ENCODE data around the gene PLEKHG3. TPM values are rescaled to one million over a fixed set of nuclear protein-coding genes. Genes with fewer than 3 reads are reported as not detected.

The PLEKHG3 gene
- total RNA-seq, 1 donor from 2014 or later = 81.0 TPM

GRCh38 chr14:64788706-64789105 lies 84.5 kb downstream of the PLEKHG3 start:
- TF ChIP-seq CTCF (IDR thresholded peaks at IDR 0.05; ENCODE audit: unreplicated experiment) = no peak
- Mint-ChIP-seq H3K27me3 (peaks cover 10% of the 10 kb centered on the region), H3K27ac (no peak overlapping the region), H3K4me3 (ENCODE audit: low read depth) (no peak overlapping the region), H3K4me1 (ENCODE audit: low read depth) (peaks cover 2% of the 10 kb centered on the region), H3K9me3 (ENCODE audit: low read depth) (no peaks in the 10 kb centered on the region), H3K36me3 (ENCODE audit: insufficient read depth) (no peaks in the 10 kb centered on the region)
- DNase-seq (ENCODE audit: low spot score, unreplicated experiment) = no peak

GRCh38 chr14:64789696-64790095 lies 85.5 kb downstream of the PLEKHG3 start:
- Mint-ChIP-seq H3K27ac (no peak overlapping the region), H3K4me3 (ENCODE audit: low read depth) (no peak overlapping the region), H3K4me1 (ENCODE audit: low read depth) (peaks cover 2% of the 10 kb centered on the region), H3K27me3 (peaks cover 8% of the 10 kb centered on the region), H3K36me3 (ENCODE audit: insufficient read depth) (no peaks in the 10 kb centered on the region), H3K9me3 (ENCODE audit: low read depth) (no peaks in the 10 kb centered on the region)
- DNase-seq (ENCODE audit: low spot score, unreplicated experiment) = no peak
- TF ChIP-seq CTCF (IDR thresholded peaks at IDR 0.05; ENCODE audit: unreplicated experiment) = no peak

GRCh38 chr14:64790478-64790877 lies 86.3 kb downstream of the PLEKHG3 start:
- peaks cover 6% of the 10 kb centered on the region for H3K27me3 Mint-ChIP-seq
- H3K4me3 Mint-ChIP-seq (ENCODE audit: low read depth) = no peak overlapping the region
- H3K4me1 Mint-ChIP-seq (ENCODE audit: low read depth) = peaks cover 2% of the 10 kb centered on the region
- TF ChIP-seq CTCF (IDR thresholded peaks at IDR 0.05; ENCODE audit: unreplicated experiment) = no peak
- no peaks in the 10 kb centered on the region for H3K9me3 Mint-ChIP-seq (ENCODE audit: low read depth)
- DNase-seq (ENCODE audit: low spot score, unreplicated experiment) = no peak
- H3K27ac Mint-ChIP-seq = no peak overlapping the region
- no peaks in the 10 kb centered on the region for H3K36me3 Mint-ChIP-seq (ENCODE audit: insufficient read depth)

- Mint-ChIP-seq H3K4me3 (ENCODE audit: low read depth) (no peak overlapping the region), H3K27me3 (no peaks in the 10 kb centered on the region), H3K27ac (no peak overlapping the region), H3K36me3 (ENCODE audit: insufficient read depth) (no peaks in the 10 kb centered on the region), H3K9me3 (ENCODE audit: low read depth) (no peaks in the 10 kb centered on the region), H3K4me1 (ENCODE audit: low read depth) (peaks cover 2% of the 10 kb centered on the region)
- no peak for DNase-seq (ENCODE audit: low spot score, unreplicated experiment)
- TF ChIP-seq CTCF (IDR thresholded peaks at IDR 0.05; ENCODE audit: unreplicated experiment) = no peak
Observed at GRCh38 chr14:64792231-64792630, 88.0 kb downstream of the PLEKHG3 start.

GRCh38 chr14:64792871-64793560 lies 88.8 kb downstream of the PLEKHG3 start:
- Mint-ChIP-seq H3K9me3 (ENCODE audit: low read depth) (no peaks in the 10 kb centered on the region), H3K4me3 (ENCODE audit: low read depth) (no peak overlapping the region), H3K36me3 (ENCODE audit: insufficient read depth) (no peaks in the 10 kb centered on the region), H3K27me3 (no peaks in the 10 kb centered on the region), H3K4me1 (ENCODE audit: low read depth) (peaks cover 2% of the 10 kb centered on the region), H3K27ac (no peak overlapping the region)
- TF ChIP-seq CTCF (IDR thresholded peaks at IDR 0.05; ENCODE audit: unreplicated experiment) = no peak
- no peak for DNase-seq (ENCODE audit: low spot score, unreplicated experiment)
